WTC11 (cell line): Measurements from ENCODE around the gene ATG7.

Source experiments
- ESRRA ChIP-seq: sonication (generic); formaldehyde crosslinking; IDR thresholded peaks from 2 replicates; pipeline ENCODE4 v1.8.1; 2022; ENCODE audit warnings: mild to moderate bottlenecking, missing genetic modification reagents, borderline replicate concordance
- ZNF317 ChIP-seq: sonication (generic); formaldehyde crosslinking; IDR thresholded peaks from 2 replicates; pipeline ENCODE4 v1.8.1; 2023; ENCODE audit warnings: low read depth, mild to moderate bottlenecking, moderate library complexity, missing genetic modification reagents, borderline replicate concordance
- TF ChIP-seq, protein P1 (sequence below): sonication (generic); formaldehyde crosslinking; IDR thresholded peaks from 2 replicates; pipeline ENCODE4 v1.8.0; 2022; ENCODE audit warnings: missing genetic modification reagents

DNA sequence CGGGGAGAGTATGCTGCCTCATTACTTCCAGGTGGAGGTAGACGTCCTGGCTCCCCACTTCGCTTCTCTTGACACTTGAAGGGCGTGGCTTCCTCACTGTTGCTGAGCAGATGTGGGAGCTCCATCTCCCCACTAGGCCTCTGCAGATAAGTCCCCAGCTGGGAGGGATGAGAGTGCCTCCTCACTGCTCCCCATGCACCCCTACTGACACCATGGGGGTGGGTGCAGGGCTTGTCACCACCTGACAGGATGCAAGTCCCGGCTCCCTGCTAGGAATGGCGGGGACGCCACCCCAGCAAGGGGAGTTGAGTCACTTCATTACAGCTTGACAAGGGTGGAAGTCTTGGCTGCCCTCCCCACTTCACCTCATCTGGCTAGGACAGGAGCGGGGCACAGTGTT lies 36.8 kb upstream of the ATG7 start:
- TF ChIP-seq, protein P1, sequence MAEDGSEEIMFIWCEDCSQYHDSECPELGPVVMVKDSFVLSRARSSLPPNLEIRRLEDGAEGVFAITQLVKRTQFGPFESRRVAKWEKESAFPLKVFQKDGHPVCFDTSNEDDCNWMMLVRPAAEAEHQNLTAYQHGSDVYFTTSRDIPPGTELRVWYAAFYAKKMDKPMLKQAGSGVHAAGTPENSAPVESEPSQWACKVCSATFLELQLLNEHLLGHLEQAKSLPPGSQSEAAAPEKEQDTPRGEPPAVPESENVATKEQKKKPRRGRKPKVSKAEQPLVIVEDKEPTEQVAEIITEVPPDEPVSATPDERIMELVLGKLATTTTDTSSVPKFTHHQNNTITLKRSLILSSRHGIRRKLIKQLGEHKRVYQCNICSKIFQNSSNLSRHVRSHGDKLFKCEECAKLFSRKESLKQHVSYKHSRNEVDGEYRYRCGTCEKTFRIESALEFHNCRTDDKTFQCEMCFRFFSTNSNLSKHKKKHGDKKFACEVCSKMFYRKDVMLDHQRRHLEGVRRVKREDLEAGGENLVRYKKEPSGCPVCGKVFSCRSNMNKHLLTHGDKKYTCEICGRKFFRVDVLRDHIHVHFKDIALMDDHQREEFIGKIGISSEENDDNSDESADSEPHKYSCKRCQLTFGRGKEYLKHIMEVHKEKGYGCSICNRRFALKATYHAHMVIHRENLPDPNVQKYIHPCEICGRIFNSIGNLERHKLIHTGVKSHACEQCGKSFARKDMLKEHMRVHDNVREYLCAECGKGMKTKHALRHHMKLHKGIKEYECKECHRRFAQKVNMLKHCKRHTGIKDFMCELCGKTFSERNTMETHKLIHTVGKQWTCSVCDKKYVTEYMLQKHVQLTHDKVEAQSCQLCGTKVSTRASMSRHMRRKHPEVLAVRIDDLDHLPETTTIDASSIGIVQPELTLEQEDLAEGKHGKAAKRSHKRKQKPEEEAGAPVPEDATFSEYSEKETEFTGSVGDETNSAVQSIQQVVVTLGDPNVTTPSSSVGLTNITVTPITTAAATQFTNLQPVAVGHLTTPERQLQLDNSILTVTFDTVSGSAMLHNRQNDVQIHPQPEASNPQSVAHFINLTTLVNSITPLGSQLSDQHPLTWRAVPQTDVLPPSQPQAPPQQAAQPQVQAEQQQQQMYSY (CRISPR knock-in tag), result no peak
- TF ChIP-seq ESRRA (CRISPR knock-in tag) (no peak), ZNF317 (CRISPR knock-in tag) (no peak)
